NCI-H2107 treated with DMSO at 0.1 percent for 48 hours (cell line): ENCODE results near the gene FMO2.

Experiments
- DNase-seq: peaks from one replicate; lab custom pipeline; 2025; ENCODE audit not compliant: unreplicated experiment; lab: John Stamatoyannopoulos, UW

Gene FMO2

GRCh38 chr1:171173069-171173468 lies 12.0 kb upstream of the FMO2 start:
- DNase-seq = no peak

DNA sequence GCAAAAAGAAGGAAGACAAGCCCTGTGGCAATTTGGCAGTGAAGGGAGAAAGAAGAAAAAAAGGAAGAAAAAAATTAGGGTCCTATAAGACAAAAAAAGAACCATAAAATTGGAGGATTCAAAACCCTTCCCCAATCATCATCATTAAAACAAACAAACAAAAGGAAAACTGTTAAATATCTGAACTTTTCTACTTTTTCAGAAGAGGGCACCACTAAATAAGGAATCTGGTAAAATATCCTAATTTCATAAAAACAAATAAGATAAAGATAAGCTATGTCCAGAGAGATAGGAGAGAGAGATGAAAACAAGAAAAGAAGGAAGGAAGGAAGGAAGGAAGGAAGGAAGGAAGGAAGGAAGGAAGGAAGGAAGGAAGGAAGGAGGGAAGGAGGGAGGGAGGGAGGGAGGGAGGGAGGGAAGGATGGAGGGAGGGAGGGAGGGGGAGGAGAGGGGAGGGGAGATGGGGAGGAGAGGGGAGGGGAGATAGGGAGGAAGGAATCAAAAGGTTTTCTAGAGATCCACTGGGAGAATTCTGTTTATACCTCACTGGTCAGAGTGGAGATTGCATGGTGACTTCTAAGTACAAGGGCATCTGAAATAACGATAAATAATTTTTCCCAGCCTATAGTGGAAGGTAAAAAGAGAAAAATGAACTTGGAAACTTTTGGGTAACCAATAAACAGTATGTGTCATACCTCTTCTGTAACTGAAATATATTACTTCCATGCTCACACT lies 10.4 kb upstream of the FMO2 start:
- DNase-seq = no peak

GRCh38 chr1:171177261-171177660 lies 7.8 kb upstream of the FMO2 start:
- DNase-seq = no peak

- no peak for DNase-seq
These were observed 5.5 kb upstream of the FMO2 start for GRCh38 chr1:171179318-171180227.

- DNase-seq = no peak
These were observed 4.4 kb upstream of the FMO2 start for GRCh38 chr1:171180670-171181069.

DNA sequence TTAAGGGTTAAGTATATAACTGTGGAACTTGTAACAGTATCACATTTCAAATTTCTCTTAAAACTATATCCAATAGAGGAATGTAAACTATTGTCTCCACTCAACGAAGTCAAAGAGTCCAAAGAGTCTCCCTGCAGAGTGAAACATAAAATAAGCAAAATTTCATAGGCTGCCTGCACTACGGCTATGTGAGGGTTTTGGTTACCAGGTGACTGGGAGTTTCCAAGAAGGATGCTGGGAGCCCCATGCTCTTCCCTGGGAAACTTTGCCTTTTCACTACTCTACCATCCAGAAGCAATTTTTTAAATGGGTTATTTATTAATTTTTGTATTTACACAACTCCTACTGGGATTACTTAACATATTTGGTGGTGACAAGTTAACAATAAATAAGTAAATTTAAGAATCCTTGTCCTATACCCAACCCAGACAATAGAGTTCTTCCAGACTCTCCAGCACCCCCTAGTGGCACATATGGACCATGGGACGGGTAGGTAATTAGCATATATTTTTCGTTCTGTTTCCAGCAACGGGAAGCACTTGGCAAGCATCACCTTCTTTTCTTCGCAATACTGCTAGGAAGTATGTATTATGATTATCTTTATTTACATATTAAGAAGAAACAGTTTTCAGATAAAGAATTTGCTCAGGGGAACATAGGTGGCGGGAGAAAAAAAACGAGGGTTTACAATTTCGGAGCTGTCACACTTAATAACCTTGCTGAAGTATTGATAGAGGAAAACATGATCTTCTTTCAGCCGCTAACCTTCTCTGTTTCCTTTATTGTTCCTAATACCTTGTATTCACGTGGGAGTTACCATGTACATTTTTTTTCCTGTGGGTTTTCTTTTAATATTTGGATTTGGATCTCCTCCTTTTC lies 3.5 kb downstream of the FMO2 start:
- peak; percentile 54 for DNase-seq

GRCh38 chr1:171191992-171192391 lies 6.9 kb downstream of the FMO2 start:
- DNase-seq = no peak

GRCh38 chr1:171195767-171196166 lies 10.7 kb downstream of the FMO2 start:
- no peak for DNase-seq

- DNase-seq = no peak
These were observed 11.3 kb downstream of the FMO2 start for GRCh38 chr1:171196351-171196750.

GRCh38 chr1:171198081-171198480 lies 13.0 kb downstream of the FMO2 start:
- no peak for DNase-seq

DNA sequence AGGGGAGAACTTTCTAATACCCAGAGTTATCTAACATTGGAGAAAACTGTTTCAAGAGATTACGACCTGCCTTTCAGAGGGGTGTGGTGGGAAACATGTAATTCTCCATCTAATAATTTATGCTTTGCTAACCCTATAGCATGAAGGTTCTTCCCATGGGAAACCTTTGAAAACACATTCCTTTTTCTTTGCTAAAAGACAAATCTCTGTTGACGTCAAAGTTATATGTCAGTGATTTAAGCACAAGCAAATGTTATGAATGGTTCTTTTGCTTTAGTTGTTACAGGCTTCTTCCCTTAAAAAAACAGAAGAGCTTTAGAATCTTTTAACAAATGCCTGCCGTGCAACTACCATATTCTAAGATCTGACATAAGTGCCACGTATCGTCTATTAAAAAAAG lies 19.2 kb downstream of the FMO2 start:
- DNase-seq = no peak

DNA sequence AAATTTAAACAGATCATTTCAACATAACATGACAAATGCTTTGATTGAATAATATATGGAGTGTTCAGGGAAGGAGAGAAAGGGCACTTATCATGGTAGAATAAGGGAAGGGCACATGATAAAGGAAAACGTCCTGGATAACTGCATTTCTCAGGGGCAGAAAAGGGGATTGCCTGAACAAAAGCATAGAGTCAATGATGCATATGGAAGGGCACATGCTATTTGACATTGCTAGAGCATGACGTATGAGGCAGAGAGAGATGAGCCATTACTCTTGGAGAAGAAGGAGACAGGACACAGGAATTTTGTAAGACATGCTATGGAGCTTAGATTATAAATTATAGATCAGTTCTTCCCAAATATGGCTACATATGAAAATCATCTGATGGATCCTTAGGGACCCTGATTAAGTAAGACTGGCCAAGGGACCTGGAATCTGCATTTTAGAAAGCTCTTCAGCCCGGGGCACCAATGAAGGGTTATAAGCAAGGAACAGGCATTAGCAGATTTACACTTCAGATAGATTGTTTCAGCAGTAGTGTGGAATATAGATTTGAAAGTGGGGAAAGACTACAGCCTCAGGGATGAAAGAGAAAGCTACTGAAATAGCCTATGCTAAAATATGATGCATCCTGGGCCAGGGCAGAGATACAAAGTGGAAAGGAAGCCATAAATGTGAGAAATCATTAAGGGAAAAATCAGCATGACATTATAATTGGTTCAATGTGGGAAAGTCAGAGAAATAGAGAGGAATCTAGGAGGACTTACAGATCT lies 21.3 kb downstream of the FMO2 start:
- DNase-seq = no peak

DNA sequence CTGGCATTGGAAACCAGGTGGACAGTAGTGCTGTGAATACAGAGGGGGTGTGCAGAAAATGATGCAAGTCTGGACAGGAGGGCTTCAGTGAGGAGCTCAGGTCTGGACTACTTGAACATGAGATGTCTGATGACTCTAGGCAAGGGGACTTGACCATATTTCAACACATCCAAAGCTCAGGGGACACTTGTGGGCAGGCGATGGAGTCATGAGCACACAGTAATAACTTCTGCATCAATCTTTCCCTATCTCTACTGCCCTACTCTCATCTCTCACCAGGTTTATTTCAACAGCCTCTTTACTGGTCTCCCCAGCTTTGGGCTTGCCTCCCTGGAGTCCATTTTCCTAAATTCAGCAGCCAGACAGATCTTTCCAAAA lies 21.9 kb downstream of the FMO2 start:
- DNase-seq = no peak

- DNase-seq = no peak
These were observed 22.3 kb downstream of the FMO2 start for GRCh38 chr1:171207377-171207776.

GRCh38 chr1:171210355-171210754 lies 25.3 kb downstream of the FMO2 start:
- no peak for DNase-seq

GRCh38 chr1:171212607-171213351 lies 27.7 kb downstream of the FMO2 start:
- DNase-seq = no peak

GRCh38 chr1:171213559-171214454 lies 28.7 kb downstream of the FMO2 start:
- DNase-seq = no peak

DNA sequence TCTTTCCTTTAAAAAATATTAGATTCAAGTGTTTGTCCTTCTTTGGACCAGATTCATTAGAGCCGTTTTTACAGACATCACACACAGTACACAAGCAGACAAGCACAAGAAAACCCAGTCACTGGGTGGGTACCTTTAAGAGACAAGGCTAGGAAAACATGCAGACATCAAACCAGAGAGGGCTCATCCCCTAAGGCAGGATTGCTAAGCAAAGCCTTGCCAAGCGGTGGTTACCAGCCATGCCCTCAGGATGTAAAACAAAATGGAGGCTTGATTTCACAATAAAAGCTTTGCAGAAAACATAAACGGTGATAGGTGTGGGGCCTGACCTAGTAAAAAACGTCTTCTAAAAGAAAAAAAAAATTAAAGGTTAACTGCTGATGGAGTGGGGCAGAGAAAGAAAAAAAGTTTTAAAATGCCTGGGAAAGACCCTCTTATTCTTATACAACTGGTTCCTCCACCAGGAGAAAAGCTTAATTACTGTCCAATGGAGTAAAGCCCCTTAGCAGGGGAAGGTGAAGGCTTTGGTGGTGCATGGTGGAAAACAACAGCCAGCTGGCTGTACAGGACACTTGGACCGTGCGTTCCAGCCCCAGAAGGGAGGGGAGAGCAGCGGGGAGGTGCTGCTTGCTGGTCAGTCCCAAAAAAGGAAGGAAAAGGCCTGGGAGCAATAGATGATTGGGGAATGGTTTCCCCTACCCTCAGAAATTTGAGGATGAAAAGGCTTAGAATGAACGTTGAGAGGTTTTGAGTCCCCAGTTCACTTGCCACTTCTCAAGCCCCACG lies 32.8 kb downstream of the FMO2 start:
- no peak for DNase-seq
